ENCODE measurements around the gene NR6A1. TPM values are rescaled to one million over a fixed set of nuclear protein-coding genes. Genes with fewer than 3 reads are reported as not detected.

NR6A1 gene
- total and polyA plus RNA-seq, 2 of the 13 experiments (the other 11 are each of a cell fraction or from before 2014, with no cell fraction given): 28.1 to 31.5 TPM

DNA sequence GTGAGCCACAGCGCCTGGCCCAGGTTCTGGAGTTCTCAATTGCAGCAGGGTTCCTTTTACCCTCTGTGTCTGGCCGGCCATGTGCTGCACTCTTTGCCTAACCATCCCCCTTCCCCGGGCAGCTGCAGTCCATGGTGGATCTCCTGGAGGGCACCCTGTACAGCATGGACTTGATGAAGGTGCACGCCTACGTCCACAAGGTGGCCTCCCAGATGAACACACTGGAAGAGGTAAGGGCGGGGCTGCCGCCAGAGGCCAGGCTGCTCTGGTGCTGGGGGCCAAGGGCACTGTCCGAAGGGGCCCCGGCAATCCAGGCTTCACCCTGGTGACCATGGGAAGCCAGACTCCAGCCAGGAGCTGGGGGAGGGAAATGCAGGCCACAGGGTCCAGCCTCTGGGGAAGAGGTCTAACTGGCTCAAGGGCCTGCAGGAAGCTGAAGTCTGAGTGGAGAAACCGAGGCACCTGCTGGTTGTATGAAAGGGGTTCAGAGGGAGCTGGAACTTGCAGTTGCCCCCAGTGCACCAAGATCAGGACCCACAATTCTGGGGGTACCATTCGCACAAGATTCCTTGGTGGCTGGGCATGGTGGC is 23.9 kb upstream of the NR6A1 start (continued):
- TF ChIP-seq, protein P1, sequence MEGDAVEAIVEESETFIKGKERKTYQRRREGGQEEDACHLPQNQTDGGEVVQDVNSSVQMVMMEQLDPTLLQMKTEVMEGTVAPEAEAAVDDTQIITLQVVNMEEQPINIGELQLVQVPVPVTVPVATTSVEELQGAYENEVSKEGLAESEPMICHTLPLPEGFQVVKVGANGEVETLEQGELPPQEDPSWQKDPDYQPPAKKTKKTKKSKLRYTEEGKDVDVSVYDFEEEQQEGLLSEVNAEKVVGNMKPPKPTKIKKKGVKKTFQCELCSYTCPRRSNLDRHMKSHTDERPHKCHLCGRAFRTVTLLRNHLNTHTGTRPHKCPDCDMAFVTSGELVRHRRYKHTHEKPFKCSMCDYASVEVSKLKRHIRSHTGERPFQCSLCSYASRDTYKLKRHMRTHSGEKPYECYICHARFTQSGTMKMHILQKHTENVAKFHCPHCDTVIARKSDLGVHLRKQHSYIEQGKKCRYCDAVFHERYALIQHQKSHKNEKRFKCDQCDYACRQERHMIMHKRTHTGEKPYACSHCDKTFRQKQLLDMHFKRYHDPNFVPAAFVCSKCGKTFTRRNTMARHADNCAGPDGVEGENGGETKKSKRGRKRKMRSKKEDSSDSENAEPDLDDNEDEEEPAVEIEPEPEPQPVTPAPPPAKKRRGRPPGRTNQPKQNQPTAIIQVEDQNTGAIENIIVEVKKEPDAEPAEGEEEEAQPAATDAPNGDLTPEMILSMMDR (CRISPR knock-in tag; IDR thresholded peaks at IDR 0.05): peak; percentile 97
- TF ChIP-seq TMF1 (CRISPR knock-in tag; IDR thresholded peaks at IDR 0.05; ENCODE audit: low read depth): no peak
- no peak for TF ChIP-seq ZNF615 (CRISPR knock-in tag; IDR thresholded peaks at IDR 0.05; ENCODE audit: borderline replicate concordance)
- TF ChIP-seq SAP130 (CRISPR knock-in tag; IDR thresholded peaks at IDR 0.05; ENCODE audit: low read depth): peak; percentile 44; the same call in 1 of the 2 replicates
- TF ChIP-seq, protein P2, sequence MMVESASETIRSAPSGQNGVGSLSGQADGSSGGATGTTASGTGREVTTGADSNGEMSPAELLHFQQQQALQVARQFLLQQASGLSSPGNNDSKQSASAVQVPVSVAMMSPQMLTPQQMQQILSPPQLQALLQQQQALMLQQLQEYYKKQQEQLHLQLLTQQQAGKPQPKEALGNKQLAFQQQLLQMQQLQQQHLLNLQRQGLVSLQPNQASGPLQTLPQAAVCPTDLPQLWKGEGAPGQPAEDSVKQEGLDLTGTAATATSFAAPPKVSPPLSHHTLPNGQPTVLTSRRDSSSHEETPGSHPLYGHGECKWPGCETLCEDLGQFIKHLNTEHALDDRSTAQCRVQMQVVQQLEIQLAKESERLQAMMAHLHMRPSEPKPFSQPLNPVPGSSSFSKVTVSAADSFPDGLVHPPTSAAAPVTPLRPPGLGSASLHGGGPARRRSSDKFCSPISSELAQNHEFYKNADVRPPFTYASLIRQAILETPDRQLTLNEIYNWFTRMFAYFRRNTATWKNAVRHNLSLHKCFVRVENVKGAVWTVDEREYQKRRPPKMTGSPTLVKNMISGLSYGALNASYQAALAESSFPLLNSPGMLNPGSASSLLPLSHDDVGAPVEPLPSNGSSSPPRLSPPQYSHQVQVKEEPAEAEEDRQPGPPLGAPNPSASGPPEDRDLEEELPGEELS (CRISPR knock-in tag; IDR thresholded peaks at IDR 0.05): 0 out of 2 replicates have a peak, but pooled peaks have one; percentile 41
- TF ChIP-seq, protein P3, sequence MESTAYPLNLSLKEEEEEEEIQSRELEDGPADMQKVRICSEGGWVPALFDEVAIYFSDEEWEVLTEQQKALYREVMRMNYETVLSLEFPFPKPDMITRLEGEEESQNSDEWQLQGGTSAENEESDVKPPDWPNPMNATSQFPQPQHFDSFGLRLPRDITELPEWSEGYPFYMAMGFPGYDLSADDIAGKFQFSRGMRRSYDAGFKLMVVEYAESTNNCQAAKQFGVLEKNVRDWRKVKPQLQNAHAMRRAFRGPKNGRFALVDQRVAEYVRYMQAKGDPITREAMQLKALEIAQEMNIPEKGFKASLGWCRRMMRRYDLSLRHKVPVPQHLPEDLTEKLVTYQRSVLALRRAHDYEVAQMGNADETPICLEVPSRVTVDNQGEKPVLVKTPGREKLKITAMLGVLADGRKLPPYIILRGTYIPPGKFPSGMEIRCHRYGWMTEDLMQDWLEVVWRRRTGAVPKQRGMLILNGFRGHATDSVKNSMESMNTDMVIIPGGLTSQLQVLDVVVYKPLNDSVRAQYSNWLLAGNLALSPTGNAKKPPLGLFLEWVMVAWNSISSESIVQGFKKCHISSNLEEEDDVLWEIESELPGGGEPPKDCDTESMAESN (CRISPR knock-in tag; conservative IDR thresholded peaks at IDR 0.05): no peak
- TF ChIP-seq, protein P4, sequence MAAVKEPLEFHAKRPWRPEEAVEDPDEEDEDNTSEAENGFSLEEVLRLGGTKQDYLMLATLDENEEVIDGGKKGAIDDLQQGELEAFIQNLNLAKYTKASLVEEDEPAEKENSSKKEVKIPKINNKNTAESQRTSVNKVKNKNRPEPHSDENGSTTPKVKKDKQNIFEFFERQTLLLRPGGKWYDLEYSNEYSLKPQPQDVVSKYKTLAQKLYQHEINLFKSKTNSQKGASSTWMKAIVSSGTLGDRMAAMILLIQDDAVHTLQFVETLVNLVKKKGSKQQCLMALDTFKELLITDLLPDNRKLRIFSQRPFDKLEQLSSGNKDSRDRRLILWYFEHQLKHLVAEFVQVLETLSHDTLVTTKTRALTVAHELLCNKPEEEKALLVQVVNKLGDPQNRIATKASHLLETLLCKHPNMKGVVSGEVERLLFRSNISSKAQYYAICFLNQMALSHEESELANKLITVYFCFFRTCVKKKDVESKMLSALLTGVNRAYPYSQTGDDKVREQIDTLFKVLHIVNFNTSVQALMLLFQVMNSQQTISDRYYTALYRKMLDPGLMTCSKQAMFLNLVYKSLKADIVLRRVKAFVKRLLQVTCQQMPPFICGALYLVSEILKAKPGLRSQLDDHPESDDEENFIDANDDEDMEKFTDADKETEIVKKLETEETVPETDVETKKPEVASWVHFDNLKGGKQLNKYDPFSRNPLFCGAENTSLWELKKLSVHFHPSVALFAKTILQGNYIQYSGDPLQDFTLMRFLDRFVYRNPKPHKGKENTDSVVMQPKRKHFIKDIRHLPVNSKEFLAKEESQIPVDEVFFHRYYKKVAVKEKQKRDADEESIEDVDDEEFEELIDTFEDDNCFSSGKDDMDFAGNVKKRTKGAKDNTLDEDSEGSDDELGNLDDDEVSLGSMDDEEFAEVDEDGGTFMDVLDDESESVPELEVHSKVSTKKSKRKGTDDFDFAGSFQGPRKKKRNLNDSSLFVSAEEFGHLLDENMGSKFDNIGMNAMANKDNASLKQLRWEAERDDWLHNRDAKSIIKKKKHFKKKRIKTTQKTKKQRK (IDR thresholded peaks at IDR 0.05; ENCODE audit: low read length): no peak
- 0 out of 2 replicates have a peak, but pooled peaks have one; percentile 49 for TF ChIP-seq AKAP8 (CRISPR knock-in tag; IDR thresholded peaks at IDR 0.05)
- no peak for TF ChIP-seq JUN (CRISPR knock-in tag; IDR thresholded peaks at IDR 0.05)
- TF ChIP-seq, protein P5, sequence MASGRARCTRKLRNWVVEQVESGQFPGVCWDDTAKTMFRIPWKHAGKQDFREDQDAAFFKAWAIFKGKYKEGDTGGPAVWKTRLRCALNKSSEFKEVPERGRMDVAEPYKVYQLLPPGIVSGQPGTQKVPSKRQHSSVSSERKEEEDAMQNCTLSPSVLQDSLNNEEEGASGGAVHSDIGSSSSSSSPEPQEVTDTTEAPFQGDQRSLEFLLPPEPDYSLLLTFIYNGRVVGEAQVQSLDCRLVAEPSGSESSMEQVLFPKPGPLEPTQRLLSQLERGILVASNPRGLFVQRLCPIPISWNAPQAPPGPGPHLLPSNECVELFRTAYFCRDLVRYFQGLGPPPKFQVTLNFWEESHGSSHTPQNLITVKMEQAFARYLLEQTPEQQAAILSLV (CRISPR knock-in tag; IDR thresholded peaks at IDR 0.05; ENCODE audit: borderline replicate concordance): 0 out of 2 replicates have a peak, but pooled peaks have one; percentile 51
- peak; percentile 33; the same call in 1 of the 2 replicates for TF ChIP-seq ZFY (CRISPR knock-in tag; IDR thresholded peaks at IDR 0.05)
- TF ChIP-seq ZBTB21 (CRISPR knock-in tag; IDR thresholded peaks at IDR 0.05): no peak
- TF ChIP-seq, protein P6, sequence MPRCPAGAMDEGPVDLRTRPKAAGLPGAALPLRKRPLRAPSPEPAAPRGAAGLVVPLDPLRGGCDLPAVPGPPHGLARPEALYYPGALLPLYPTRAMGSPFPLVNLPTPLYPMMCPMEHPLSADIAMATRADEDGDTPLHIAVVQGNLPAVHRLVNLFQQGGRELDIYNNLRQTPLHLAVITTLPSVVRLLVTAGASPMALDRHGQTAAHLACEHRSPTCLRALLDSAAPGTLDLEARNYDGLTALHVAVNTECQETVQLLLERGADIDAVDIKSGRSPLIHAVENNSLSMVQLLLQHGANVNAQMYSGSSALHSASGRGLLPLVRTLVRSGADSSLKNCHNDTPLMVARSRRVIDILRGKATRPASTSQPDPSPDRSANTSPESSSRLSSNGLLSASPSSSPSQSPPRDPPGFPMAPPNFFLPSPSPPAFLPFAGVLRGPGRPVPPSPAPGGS (CRISPR knock-in tag; IDR thresholded peaks at IDR 0.05): peak; percentile 49; the same call in 1 of the 2 replicates
- TF ChIP-seq, protein P7, sequence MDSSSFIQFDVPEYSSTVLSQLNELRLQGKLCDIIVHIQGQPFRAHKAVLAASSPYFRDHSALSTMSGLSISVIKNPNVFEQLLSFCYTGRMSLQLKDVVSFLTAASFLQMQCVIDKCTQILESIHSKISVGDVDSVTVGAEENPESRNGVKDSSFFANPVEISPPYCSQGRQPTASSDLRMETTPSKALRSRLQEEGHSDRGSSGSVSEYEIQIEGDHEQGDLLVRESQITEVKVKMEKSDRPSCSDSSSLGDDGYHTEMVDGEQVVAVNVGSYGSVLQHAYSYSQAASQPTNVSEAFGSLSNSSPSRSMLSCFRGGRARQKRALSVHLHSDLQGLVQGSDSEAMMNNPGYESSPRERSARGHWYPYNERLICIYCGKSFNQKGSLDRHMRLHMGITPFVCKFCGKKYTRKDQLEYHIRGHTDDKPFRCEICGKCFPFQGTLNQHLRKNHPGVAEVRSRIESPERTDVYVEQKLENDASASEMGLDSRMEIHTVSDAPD (CRISPR knock-in tag; IDR thresholded peaks at IDR 0.05): peak; percentile 96
- peak; percentile 68; the same call in 1 of the 2 replicates for TF ChIP-seq MIER2 (CRISPR knock-in tag; IDR thresholded peaks at IDR 0.05)
- peak; percentile 85 for TF ChIP-seq XRCC5 (optimal IDR thresholded peaks at IDR 0.05; ENCODE audit: low read length)
